ENCODE data around the gene SDCCAG8. TPM values are rescaled to one million over a fixed set of nuclear protein-coding genes. Genes with fewer than 3 reads are reported as not detected.
A peak's percentile ranks its signal among the peaks of the same experiment; 100 is the strongest.

The SDCCAG8 gene
- total RNA-seq, 1 donor from 2014 or later = 24.5 TPM

- H3K27me3 ChIP-seq (ENCODE audit: insufficient read depth, low read length) = no peaks in the 10 kb centered on the region
- Mint-ChIP-seq H3K27ac (ENCODE audit: unreplicated experiment) (peak overlapping the region; percentile 81), H3K27me3 (ENCODE audit: low read depth, unreplicated experiment) (no peaks in the 10 kb centered on the region), H3K36me3 (ENCODE audit: low read depth, unreplicated experiment) (peaks cover 10% of the 10 kb centered on the region), H3K4me1 (ENCODE audit: low read depth, unreplicated experiment) (peaks cover 56% of the 10 kb centered on the region), H3K9me3 (ENCODE audit: unreplicated experiment) (peaks cover 1% of the 10 kb centered on the region), H3K4me3 (ENCODE audit: unreplicated experiment) (no peak overlapping the region)
- H3K9me3 ChIP-seq (ENCODE audit: insufficient read depth, low read depth, low read length) = no peaks in the 10 kb centered on the region
- TF ChIP-seq CTCF (IDR thresholded peaks at IDR 0.05; ENCODE audit: insufficient read depth, low read depth, low read length) = no peak
- TF ChIP-seq EZH2 (IDR thresholded peaks at IDR 0.05; ENCODE audit: insufficient read depth, low read length) = no peak
- DNase-seq (ENCODE audit: low read depth) (no peak), FAIRE-seq (no peak)
- peak overlapping the region; percentile 52 for H3K4me2 ChIP-seq (ENCODE audit: low read length)
- H3K36me3 ChIP-seq (ENCODE audit: insufficient read depth, low read length) = peaks cover 8% of the 10 kb centered on the region
- no peak overlapping the region for H2AFZ ChIP-seq (ENCODE audit: low read depth, low read length)
- H3K4me1 ChIP-seq (ENCODE audit: insufficient read depth, low read length) = peaks cover 34% of the 10 kb centered on the region
- peak overlapping the region; percentile 80 for H3K27ac ChIP-seq (ENCODE audit: low read depth, low read length)
- H4K20me1 ChIP-seq (ENCODE audit: insufficient read depth, low read length) = no peaks in the 10 kb centered on the region
- H3K79me2 ChIP-seq (ENCODE audit: insufficient read depth, low read length) = peaks cover 49% of the 10 kb centered on the region
- H3K9ac ChIP-seq (ENCODE audit: low read length) = peak overlapping the region; percentile 48
- no peak overlapping the region for H3K4me3 ChIP-seq (ENCODE audit: insufficient read depth, low read depth, low read length)
Observed at GRCh38 chr1:243288062-243288461, 32.2 kb downstream of the SDCCAG8 start.

GRCh38 chr1:243291292-243291691 lies 35.5 kb downstream of the SDCCAG8 start:
- DNase-seq (ENCODE audit: low read depth) = no peak
- Histone ChIP-seq H2AFZ (ENCODE audit: low read depth, low read length) (no peak overlapping the region), H3K27ac (ENCODE audit: low read depth, low read length) (no peak overlapping the region), H4K20me1 (ENCODE audit: insufficient read depth, low read length) (no peaks in the 10 kb centered on the region), H3K4me1 (ENCODE audit: insufficient read depth, low read length) (peaks cover 37% of the 10 kb centered on the region), H3K9ac (ENCODE audit: low read length) (no peak overlapping the region), H3K27me3 (ENCODE audit: insufficient read depth, low read length) (no peaks in the 10 kb centered on the region), H3K4me3 (ENCODE audit: insufficient read depth, low read depth, low read length) (no peak overlapping the region), H3K79me2 (ENCODE audit: insufficient read depth, low read length) (peaks cover 46% of the 10 kb centered on the region), H3K4me2 (ENCODE audit: low read length) (peak overlapping the region; percentile 0), H3K9me3 (ENCODE audit: insufficient read depth, low read depth, low read length) (no peaks in the 10 kb centered on the region), H3K36me3 (ENCODE audit: insufficient read depth, low read length) (peaks cover 7% of the 10 kb centered on the region)
- H3K4me1 Mint-ChIP-seq (ENCODE audit: low read depth, unreplicated experiment) = peaks cover 54% of the 10 kb centered on the region
- H3K36me3 Mint-ChIP-seq (ENCODE audit: low read depth, unreplicated experiment) = peaks cover 11% of the 10 kb centered on the region
- TF ChIP-seq EZH2 (IDR thresholded peaks at IDR 0.05; ENCODE audit: insufficient read depth, low read length) (no peak), CTCF (IDR thresholded peaks at IDR 0.05; ENCODE audit: insufficient read depth, low read depth, low read length) (no peak)
- H3K27ac Mint-ChIP-seq (ENCODE audit: unreplicated experiment) = no peak overlapping the region
- no peaks in the 10 kb centered on the region for H3K9me3 Mint-ChIP-seq (ENCODE audit: unreplicated experiment)
- no peaks in the 10 kb centered on the region for H3K27me3 Mint-ChIP-seq (ENCODE audit: low read depth, unreplicated experiment)
- FAIRE-seq = no peak
- H3K4me3 Mint-ChIP-seq (ENCODE audit: unreplicated experiment) = no peak overlapping the region

- DNase-seq (ENCODE audit: low read depth) (no peak), FAIRE-seq (no peak)
- Histone ChIP-seq H2AFZ (ENCODE audit: low read depth, low read length) (no peak overlapping the region), H3K27ac (ENCODE audit: low read depth, low read length) (no peak overlapping the region), H4K20me1 (ENCODE audit: insufficient read depth, low read length) (no peaks in the 10 kb centered on the region), H3K9ac (ENCODE audit: low read length) (no peak overlapping the region), H3K27me3 (ENCODE audit: insufficient read depth, low read length) (no peaks in the 10 kb centered on the region), H3K4me1 (ENCODE audit: insufficient read depth, low read length) (peaks cover 29% of the 10 kb centered on the region), H3K4me2 (ENCODE audit: low read length) (no peak overlapping the region), H3K4me3 (ENCODE audit: insufficient read depth, low read depth, low read length) (no peak overlapping the region), H3K79me2 (ENCODE audit: insufficient read depth, low read length) (peaks cover 46% of the 10 kb centered on the region), H3K36me3 (ENCODE audit: insufficient read depth, low read length) (peaks cover 8% of the 10 kb centered on the region), H3K9me3 (ENCODE audit: insufficient read depth, low read depth, low read length) (no peaks in the 10 kb centered on the region)
- Mint-ChIP-seq H3K27ac (ENCODE audit: unreplicated experiment) (no peak overlapping the region), H3K27me3 (ENCODE audit: low read depth, unreplicated experiment) (no peaks in the 10 kb centered on the region), H3K9me3 (ENCODE audit: unreplicated experiment) (no peaks in the 10 kb centered on the region), H3K4me3 (ENCODE audit: unreplicated experiment) (no peak overlapping the region), H3K4me1 (ENCODE audit: low read depth, unreplicated experiment) (peaks cover 46% of the 10 kb centered on the region), H3K36me3 (ENCODE audit: low read depth, unreplicated experiment) (peaks cover 15% of the 10 kb centered on the region)
- no peak for TF ChIP-seq CTCF (IDR thresholded peaks at IDR 0.05; ENCODE audit: insufficient read depth, low read depth, low read length)
- no peak for TF ChIP-seq EZH2 (IDR thresholded peaks at IDR 0.05; ENCODE audit: insufficient read depth, low read length)
Observed at GRCh38 chr1:243292117-243292516, 36.3 kb downstream of the SDCCAG8 start.

Data from astrocyte (in vitro differentiated cells and primary cell).